K562 (cell line): ENCODE data around the gene TMEM192.

ENCODE experiments used
- CTCF ChIP-seq, 3 experiments: IDR thresholded peaks in 2 of 3; conservative IDR thresholded peaks in 1 of 3; 2 replicates each; pipeline ENCODE4 v1.5.1; 2011 to 2012; ENCODE audit warnings: low read length in 3 of 3, mild to moderate bottlenecking in 3 of 3, control low read depth in 2 of 3, improper control_type of control experiment in 1 of 3, inconsistent platforms in 1 of 3, low read depth in 1 of 3, mixed read lengths in 1 of 3, moderate library complexity in 1 of 3; ENCODE audit not compliant: insufficient read depth in 2 of 3
- REST ChIP-seq, 2 experiments: fragments of 450-650 bp; formaldehyde crosslinking in 1 of 2; IDR thresholded peaks; 2 replicates each; pipeline versions ENCODE4 v1.4.0 to v1.6.1; 2014 to 2020; ENCODE audit warnings: mild to moderate bottlenecking in 2 of 2, borderline replicate concordance in 1 of 2, low read depth in 1 of 2
- TCF7 ChIP-seq: sonication (generic); IDR thresholded peaks from 2 replicates; pipeline ENCODE4 v1.6.1; 2016; ENCODE audit warnings: antibody characterized with exemption, borderline replicate concordance

GRCh38 chr4:165112368-165113121, at the start of gene TMEM192:
- TF ChIP-seq TCF7 (no peak; the same call in 1 of the 2 replicates), CTCF (IDR thresholded peaks at IDR 0.05 in 2 of 3, conservative IDR thresholded peaks at IDR 0.05 in 1 of 3; ENCODE audit: insufficient read depth in 2 of 3, low read depth in 1 of 3, low read length in 3 of 3) (peak; percentile 30 to 46 (median 38); a peak in 3 of 6 replicates), REST (IDR thresholded peaks at IDR 0.05; ENCODE audit: borderline replicate concordance) (peak; percentile 14; the same call in 1 of the 2 replicates), REST (CRISPR knock-in tag; IDR thresholded peaks at IDR 0.05; ENCODE audit: low read depth) (no peak)
